Astrocyte (in vitro differentiated cells and primary cell): ENCODE data around the gene PHF21B. TPM values are rescaled to one million over a fixed set of nuclear protein-coding genes. Genes with fewer than 3 reads are reported as not detected.
A peak's percentile ranks its signal among the peaks of the same experiment; 100 is the strongest.

ENCODE experiments used
- DNase-seq: peaks from one replicate; pipeline ENCODE4 v3.0.0-alpha.2; 2010; ENCODE audit warnings: low read depth
- FAIRE-seq: peaks from 2 replicates; lab custom pipeline; 2011; peaks lifted over from hg19 to GRCh38; lab: Jason Lieb, UNC
- H2AFZ ChIP-seq: 2 replicates; pipeline ENCODE4 v1.6.0; 2012; ENCODE audit warnings: low read depth, low read length, inconsistent platforms
- H3K27ac ChIP-seq: 2 replicates; pipeline ENCODE4 v1.5.1; 2011; ENCODE audit warnings: low read depth, low read length, inconsistent platforms
- H3K27me3 ChIP-seq: 2 replicates; pipeline ENCODE4 v1.6.0; 2011; ENCODE audit warnings: low read length, inconsistent platforms; ENCODE audit not compliant: insufficient read depth
- H3K36me3 ChIP-seq: 2 replicates; pipeline ENCODE4 v1.5.1; 2011; ENCODE audit warnings: low read length, inconsistent platforms; ENCODE audit not compliant: insufficient read depth
- H3K4me1 ChIP-seq: 2 replicates; pipeline ENCODE4 v1.5.1; 2011; ENCODE audit warnings: low read length, inconsistent platforms; ENCODE audit not compliant: insufficient read depth
- H3K4me2 ChIP-seq: 2 replicates; pipeline ENCODE4 v1.6.0; 2012; ENCODE audit warnings: low read length, inconsistent platforms
- H3K4me3 ChIP-seq: 2 replicates; pipeline ENCODE4 v1.5.1; 2011; ENCODE audit warnings: low read depth, mild to moderate bottlenecking, low read length, inconsistent platforms; ENCODE audit not compliant: insufficient read depth
- H3K79me2 ChIP-seq: 2 replicates; pipeline ENCODE4 v1.6.0; 2012; ENCODE audit warnings: mild to moderate bottlenecking, low read length, inconsistent platforms; ENCODE audit not compliant: insufficient read depth
- H3K9ac ChIP-seq: 2 replicates; pipeline ENCODE4 v1.6.0; 2012; ENCODE audit warnings: mild to moderate bottlenecking, low read length, inconsistent platforms
- H3K9me3 ChIP-seq: 2 replicates; pipeline ENCODE4 v1.5.1; 2012; ENCODE audit warnings: low read depth, mild to moderate bottlenecking, low read length, inconsistent platforms; ENCODE audit not compliant: insufficient read depth
- H4K20me1 ChIP-seq: 2 replicates; pipeline ENCODE4 v1.6.0; 2012; ENCODE audit warnings: low read length, inconsistent platforms; ENCODE audit not compliant: insufficient read depth
- H3K27ac Mint-ChIP-seq: one replicate; pipeline ENCODE4 v1.8.0; 2021; ENCODE audit warnings: mild to moderate bottlenecking, mixed read lengths; ENCODE audit not compliant: unreplicated experiment
- H3K27me3 Mint-ChIP-seq: one replicate; pipeline ENCODE4 v1.8.0; 2021; ENCODE audit warnings: low read depth, mixed read lengths; ENCODE audit not compliant: unreplicated experiment
- H3K36me3 Mint-ChIP-seq: one replicate; pipeline ENCODE4 v1.8.0; 2021; ENCODE audit warnings: low read depth, mixed read lengths; ENCODE audit not compliant: unreplicated experiment
- H3K4me1 Mint-ChIP-seq: one replicate; pipeline ENCODE4 v1.8.0; 2021; ENCODE audit warnings: low read depth, mixed read lengths; ENCODE audit not compliant: unreplicated experiment
- H3K4me3 Mint-ChIP-seq: one replicate; pipeline ENCODE4 v1.8.0; 2021; ENCODE audit warnings: mild to moderate bottlenecking, moderate library complexity, mixed read lengths; ENCODE audit not compliant: unreplicated experiment
- H3K9me3 Mint-ChIP-seq: one replicate; pipeline ENCODE4 v1.8.0; 2021; ENCODE audit warnings: mild to moderate bottlenecking, mixed read lengths; ENCODE audit not compliant: unreplicated experiment
- EZH2 ChIP-seq: IDR thresholded peaks from 2 replicates; pipeline ENCODE4 v1.6.1; 2012; ENCODE audit warnings: mild to moderate bottlenecking, low read length, inconsistent platforms; ENCODE audit not compliant: insufficient read depth
- total RNA-seq: library from RNA; stranded (reverse); gene quantifications from 2 replicates; pipeline ENCODE4 v1.2.1, GENCODE V29; 2021
- TF ChIP-seq, protein P1 (sequence below): IDR thresholded peaks from 2 replicates; pipeline ENCODE4 v1.5.1; 2011; ENCODE audit warnings: low read depth, mild to moderate bottlenecking, inconsistent platforms, low read length, moderate library complexity; ENCODE audit not compliant: insufficient read depth

PHF21B gene
- total RNA-seq, 1 donor from 2014 or later = 6.3 TPM

DNA sequence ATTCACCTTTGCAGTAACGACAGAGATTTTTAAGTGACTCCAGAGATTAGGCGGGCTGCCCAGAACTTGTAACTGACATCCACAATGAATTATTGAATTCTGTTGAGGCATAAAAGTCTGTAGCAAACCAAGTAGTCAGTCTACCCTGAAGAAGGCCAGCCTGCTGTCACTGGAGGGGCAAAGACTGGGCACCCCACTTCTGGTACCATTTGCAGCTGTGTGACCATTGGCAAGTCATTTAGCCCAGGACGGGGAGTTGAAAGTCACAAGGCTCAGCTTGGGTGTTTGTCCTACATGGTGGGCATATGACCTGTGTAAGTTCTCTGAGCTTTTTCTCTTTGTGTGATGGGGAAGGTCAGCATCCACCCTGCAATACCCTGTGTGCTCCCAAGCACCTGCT lies 138.0 kb downstream of the PHF21B start:
- Histone ChIP-seq H2AFZ (no peak overlapping the region), H3K27me3 (no peaks in the 10 kb centered on the region), H3K36me3 (no peaks in the 10 kb centered on the region), H3K9ac (no peak overlapping the region), H3K4me1 (peaks cover 3% of the 10 kb centered on the region), H3K9me3 (peaks cover 3% of the 10 kb centered on the region), H3K4me3 (no peak overlapping the region), H3K79me2 (no peaks in the 10 kb centered on the region), H3K27ac (no peak overlapping the region), H4K20me1 (no peaks in the 10 kb centered on the region), H3K4me2 (no peak overlapping the region)
- Mint-ChIP-seq H3K4me1 (peaks cover 2% of the 10 kb centered on the region), H3K27me3 (no peaks in the 10 kb centered on the region), H3K27ac (no peak overlapping the region), H3K36me3 (no peaks in the 10 kb centered on the region), H3K4me3 (no peak overlapping the region), H3K9me3 (peaks cover 14% of the 10 kb centered on the region)
- DNase-seq (no peak), FAIRE-seq (no peak)
- TF ChIP-seq, protein P1, sequence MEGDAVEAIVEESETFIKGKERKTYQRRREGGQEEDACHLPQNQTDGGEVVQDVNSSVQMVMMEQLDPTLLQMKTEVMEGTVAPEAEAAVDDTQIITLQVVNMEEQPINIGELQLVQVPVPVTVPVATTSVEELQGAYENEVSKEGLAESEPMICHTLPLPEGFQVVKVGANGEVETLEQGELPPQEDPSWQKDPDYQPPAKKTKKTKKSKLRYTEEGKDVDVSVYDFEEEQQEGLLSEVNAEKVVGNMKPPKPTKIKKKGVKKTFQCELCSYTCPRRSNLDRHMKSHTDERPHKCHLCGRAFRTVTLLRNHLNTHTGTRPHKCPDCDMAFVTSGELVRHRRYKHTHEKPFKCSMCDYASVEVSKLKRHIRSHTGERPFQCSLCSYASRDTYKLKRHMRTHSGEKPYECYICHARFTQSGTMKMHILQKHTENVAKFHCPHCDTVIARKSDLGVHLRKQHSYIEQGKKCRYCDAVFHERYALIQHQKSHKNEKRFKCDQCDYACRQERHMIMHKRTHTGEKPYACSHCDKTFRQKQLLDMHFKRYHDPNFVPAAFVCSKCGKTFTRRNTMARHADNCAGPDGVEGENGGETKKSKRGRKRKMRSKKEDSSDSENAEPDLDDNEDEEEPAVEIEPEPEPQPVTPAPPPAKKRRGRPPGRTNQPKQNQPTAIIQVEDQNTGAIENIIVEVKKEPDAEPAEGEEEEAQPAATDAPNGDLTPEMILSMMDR = no peak
- TF ChIP-seq EZH2 = no peak

DNA sequence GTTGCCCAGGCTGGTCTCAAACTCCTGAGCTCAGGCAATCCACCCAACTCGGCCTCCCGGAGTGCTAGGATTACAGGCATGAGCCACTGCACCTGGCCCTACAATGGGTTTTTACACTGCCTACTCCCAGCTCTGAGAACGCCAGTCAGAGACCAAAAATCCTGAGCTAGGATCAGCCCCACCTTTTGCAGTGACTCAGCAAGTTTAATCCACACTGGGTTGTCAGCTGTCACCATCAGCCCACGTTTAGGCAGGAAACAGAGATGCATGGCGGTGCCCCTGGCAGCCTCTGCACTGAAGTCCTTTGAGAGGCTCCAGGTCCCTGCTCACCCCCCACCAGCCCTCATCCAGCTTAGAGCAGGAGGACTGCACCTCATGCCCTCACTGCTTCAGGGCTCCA lies 139.8 kb downstream of the PHF21B start:
- DNase-seq = peak; percentile 52
- TF ChIP-seq EZH2 = no peak
- TF ChIP-seq, protein P1 = no peak
- Histone ChIP-seq H3K27ac (peak overlapping the region; percentile 18), H4K20me1 (no peaks in the 10 kb centered on the region), H3K36me3 (no peaks in the 10 kb centered on the region), H3K4me3 (no peak overlapping the region), H3K9me3 (peaks cover 3% of the 10 kb centered on the region), H3K79me2 (no peaks in the 10 kb centered on the region), H3K27me3 (no peaks in the 10 kb centered on the region), H2AFZ (peak overlapping the region; percentile 54), H3K4me2 (no peak overlapping the region), H3K9ac (no peak overlapping the region), H3K4me1 (peaks cover 3% of the 10 kb centered on the region)
- Mint-ChIP-seq H3K27ac (no peak overlapping the region), H3K36me3 (no peaks in the 10 kb centered on the region), H3K27me3 (no peaks in the 10 kb centered on the region), H3K9me3 (peaks cover 10% of the 10 kb centered on the region), H3K4me3 (no peak overlapping the region), H3K4me1 (peaks cover 2% of the 10 kb centered on the region)
- no peak for FAIRE-seq

DNA sequence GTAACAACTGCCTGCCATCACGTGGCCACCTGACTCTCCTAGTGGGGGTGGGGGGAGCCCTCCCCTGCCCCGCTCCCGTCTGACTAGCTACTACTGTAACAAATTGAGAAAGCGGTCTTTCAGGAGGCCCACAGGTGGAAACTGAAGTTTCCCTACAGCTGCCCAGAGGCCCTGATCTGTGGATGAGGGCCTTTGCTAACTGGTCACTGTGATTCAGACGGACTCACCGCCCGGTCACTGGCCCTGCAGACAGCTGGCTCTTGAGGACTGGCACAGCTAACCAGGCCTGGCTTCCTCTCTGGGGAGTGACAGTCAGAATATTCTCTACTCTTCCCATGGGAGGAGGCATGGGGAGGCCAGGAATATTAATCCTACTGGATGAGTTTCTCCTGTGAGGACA lies 140.6 kb downstream of the PHF21B start:
- no peaks in the 10 kb centered on the region for H4K20me1 ChIP-seq
- DNase-seq (no peak), FAIRE-seq (no peak)
- peaks cover 2% of the 10 kb centered on the region for H3K4me1 Mint-ChIP-seq
- no peaks in the 10 kb centered on the region for H3K27me3 ChIP-seq
- H3K4me1 ChIP-seq = peaks cover 3% of the 10 kb centered on the region
- no peaks in the 10 kb centered on the region for H3K36me3 ChIP-seq
- H2AFZ ChIP-seq = no peak overlapping the region
- no peak overlapping the region for H3K4me3 ChIP-seq
- no peaks in the 10 kb centered on the region for H3K27me3 Mint-ChIP-seq
- H3K27ac Mint-ChIP-seq = no peak overlapping the region
- no peaks in the 10 kb centered on the region for H3K79me2 ChIP-seq
- no peak overlapping the region for H3K4me2 ChIP-seq
- TF ChIP-seq, protein P1 = no peak
- no peak overlapping the region for H3K9ac ChIP-seq
- H3K9me3 Mint-ChIP-seq = peaks cover 10% of the 10 kb centered on the region
- no peak overlapping the region for H3K27ac ChIP-seq
- H3K9me3 ChIP-seq = peaks cover 3% of the 10 kb centered on the region
- H3K36me3 Mint-ChIP-seq = peaks cover 2% of the 10 kb centered on the region
- no peak overlapping the region for H3K4me3 Mint-ChIP-seq
